GM12878 (cell line): ENCODE measurements around the gene DHRS7B. TPM values are rescaled to one million over a fixed set of nuclear protein-coding genes. Genes with fewer than 3 reads are reported as not detected.
A peak's percentile ranks its signal among the peaks of the same experiment; 100 is the strongest.

Experiments used
- ATAC-seq: fragments of 200-7000 bp; cut with Tn5 transposase; 3 replicates; pipeline ENCODE4 v1.9.1; 2020; ENCODE audit warnings: mild to moderate bottlenecking, moderate library complexity
- BruUV-seq: library from RNA; stranded (reverse); fragments of 400-500 nt; replicated peaks from 2 replicates; lab custom pipeline; 2021; lab: Mats Ljungman, UMichigan
- CTCF ChIA-PET: fragments of 300-600 bp; sonication (Branson Sonifier 250); formaldehyde crosslinking; extraction: SDS; loops from one replicate; lab custom pipeline; 2021; ENCODE audit warnings: inconsistent platforms; lab: Yijun Ruan, JAX
- POLR2A ChIA-PET: fragments of 350-600 bp; formaldehyde crosslinking; extraction: SDS; loops from one replicate; lab custom pipeline; 2021; ENCODE audit warnings: inconsistent platforms; lab: Charles Lee
- RAD21 ChIA-PET: fragments of 300-600 bp; sonication (Branson Sonifier 250); formaldehyde crosslinking; loops from one replicate; lab custom pipeline; 2023; ENCODE audit warnings: antibody characterized with exemption; ENCODE audit not compliant: unreplicated experiment; lab: Charles Lee
- SMC1A ChIA-PET: fragments of 300-600 bp; sonication (Branson Sonifier 250); formaldehyde crosslinking; loops from one replicate; lab custom pipeline; 2023; ENCODE audit not compliant: unreplicated experiment, uncharacterized antibody; lab: Charles Lee
- DNase-seq: peaks from one replicate; pipeline ENCODE4 v3.0.0-alpha.2; 2011; ENCODE audit warnings: low read depth, low spot score
- FAIRE-seq: peaks from 3 replicates; lab custom pipeline; 2011; peaks lifted over from hg19 to GRCh38; lab: Jason Lieb, UNC
- H2AFZ ChIP-seq: 2 replicates; pipeline ENCODE4 v1.6.0; 2011; ENCODE audit warnings: low read depth, low read length, control low read depth; ENCODE audit not compliant: control insufficient read depth
- H3K27ac ChIP-seq: 2 replicates; pipeline ENCODE4 v1.5.1; 2011; ENCODE audit warnings: control low read depth; ENCODE audit not compliant: control insufficient read depth, insufficient read depth
- H3K27me3 ChIP-seq, 2 experiments: replicated peaks in 1 of 2; 2 replicates each; pipeline versions ENCODE4 v1.6.0 to v1.6.1; 2011; ENCODE audit warnings: low read length in 1 of 2; ENCODE audit not compliant: control insufficient read depth in 2 of 2, insufficient read depth in 2 of 2
- H3K36me3 ChIP-seq, 2 experiments: 2 replicates each; pipeline ENCODE4 v1.5.1; 2011; ENCODE audit warnings: low read length in 1 of 2; ENCODE audit not compliant: control insufficient read depth in 2 of 2, insufficient read depth in 2 of 2
- H3K4me1 ChIP-seq: 2 replicates; pipeline ENCODE4 v1.6.1; 2011; ENCODE audit warnings: mild to moderate bottlenecking, low read length, moderate library complexity, mixed read lengths; ENCODE audit not compliant: control insufficient read depth, insufficient read depth
- H3K4me2 ChIP-seq: 2 replicates; pipeline ENCODE4 v1.6.0; 2011; ENCODE audit warnings: control low read depth; ENCODE audit not compliant: control insufficient read depth, insufficient read depth
- H3K4me3 ChIP-seq: fragments of 200-600 bp; sonication (generic); 2 replicates; pipeline ENCODE4 v1.5.1; 2016
- H3K79me2 ChIP-seq: 2 replicates; pipeline ENCODE4 v1.6.0; 2011; ENCODE audit warnings: low read length; ENCODE audit not compliant: control insufficient read depth, insufficient read depth
- H3K9ac ChIP-seq: 2 replicates; pipeline ENCODE4 v1.8.0; 2011; ENCODE audit warnings: low read length, control low read depth, mixed read lengths; ENCODE audit not compliant: control insufficient read depth, insufficient read depth
- H3K9me3 ChIP-seq: replicated peaks from 3 replicates; pipeline ENCODE4 v1.5.1; 2011; ENCODE audit warnings: mild to moderate bottlenecking, low read length; ENCODE audit not compliant: control insufficient read depth, insufficient read depth
- H4K20me1 ChIP-seq: 2 replicates; pipeline ENCODE4 v1.6.0; 2011; ENCODE audit not compliant: control insufficient read depth, insufficient read depth
- ESRRA ChIP-seq: IDR thresholded peaks from 2 replicates; pipeline ENCODE4 v1.6.1; 2012; ENCODE audit warnings: mild to moderate bottlenecking, low read length, improper control_type of control experiment
- JUNB ChIP-seq: IDR thresholded peaks from 2 replicates; pipeline ENCODE4 v1.6.1; 2016; ENCODE audit warnings: antibody characterized with exemption, mild to moderate bottlenecking
- NFYA ChIP-seq: IDR thresholded peaks from 2 replicates; pipeline ENCODE4 v1.6.1; 2011; ENCODE audit warnings: low read depth, mild to moderate bottlenecking, low read length, improper control_type of control experiment, borderline replicate concordance
- PKNOX1 ChIP-seq: fragments of 450-650 bp; IDR thresholded peaks from 2 replicates; pipeline ENCODE4 v1.6.1; 2016; ENCODE audit warnings: mild to moderate bottlenecking
- POLR2AphosphoS5 ChIP-seq: IDR thresholded peaks from 2 replicates; pipeline ENCODE4 v1.6.1; 2011; ENCODE audit warnings: mild to moderate bottlenecking, low read length, inconsistent platforms
- WGBS: methylation state at CpG from one replicate; pipeline ENCODE4 v1.1.6; 2016; ENCODE audit warnings: low lambda C conversion rate; ENCODE audit not compliant: insufficient replicate concordance, insufficient coverage; ENCODE audit errors: missing lambda C conversion rate; 5-methylcytosine and 5-hydroxymethylcytosine counted together
- in situ Hi-C: fragments of 300-500 bp; cut with MboI; formaldehyde crosslinking; loops from 9 replicates; pipeline ENCODE4 v1.14.3; 2018; ENCODE audit warnings: mixed read lengths
- intact Hi-C: fragments of 100-400 bp; cut with micrococcal nuclease; formaldehyde crosslinking; loops from one replicate; pipeline ENCODE4 v1.14.2; 2022; ENCODE audit not compliant: unreplicated experiment
- polyA plus RNA-seq, 11 experiments: library from polyadenylated mRNA; depleted of rRNA in 4 of 11; unstranded in 6 of 11; stranded (reverse) in 5 of 11; fragments of >200 nt; fragmentation: Nextera tagmentation in 4 of 11; fragmentation: Illumina TruSeq in 1 of 11; extraction: Ambion mirVana in 4 of 11; extraction: Trizol in 1 of 11; gene quantifications; 1 replicate in 1 of 11; 2 replicates in 10 of 11; pipeline versions ENCODE4 v1.2.1 to v1.2.3, GENCODE V29; 2011 to 2016; ENCODE audit warnings: inconsistent platforms in 2 of 11, missing spikeins in 2 of 11, low read depth in 1 of 11
- total RNA-seq, 4 experiments: library from RNA; depleted of rRNA in 3 of 4; stranded (reverse); fragments of >200 nt in 3 of 4; fragmentation: Illumina TruSeq in 1 of 4; extraction: Trizol in 1 of 4; gene quantifications; 2 replicates each; pipeline versions ENCODE4 v1.2.1 to v1.2.3, GENCODE V29; 2013 to 2021

Gene DHRS7B
- total and polyA plus RNA-seq, 10 of the 15 experiments (the other 5 are each of a cell fraction or from before 2014, with no cell fraction given): 11.1 to 35.6 (median 23.0) TPM

GRCh38 chr17:21085707-21086106 lies 41.1 kb upstream of the DHRS7B start:
- FAIRE-seq: no peak
- WGBS: 91% methylated on average over 32 of the region's 32 CpGs
- ATAC-seq: no peak
- in situ Hi-C loops: no loop called here
- ChIA-PET RAD21 (no interaction called here), SMC1A (interaction anchor here (0.8 kb wide), 1 partner anchor 14 kb away, joined by 3 read pairs; no protein-coding TSS in a partner anchor), POLR2A (no interaction called here), CTCF (interaction anchor here (0.6 kb wide), 1 partner anchor 159 kb away, joined by 3 read pairs; no protein-coding TSS in a partner anchor)
- Histone ChIP-seq H3K9ac (no peak overlapping the region), H3K9me3 (no peaks in the 10 kb centered on the region; the same call in 2 of the 3 replicates), H3K4me2 (no peak overlapping the region), H3K4me1 (peaks cover 9% of the 10 kb centered on the region; the same call in 1 of the 2 replicates), H3K79me2 (no peaks in the 10 kb centered on the region), H3K36me3 (no peaks in the 10 kb centered on the region), H3K27me3 (no peaks in the 10 kb centered on the region), H2AFZ (no peak overlapping the region), H3K4me3 (no peak overlapping the region), H4K20me1 (no peaks in the 10 kb centered on the region)
- DNase-seq: no peak
- BruUV-seq: no TSS peak
- TF ChIP-seq ESRRA: no peak
- no peak for TF ChIP-seq POLR2AphosphoS5
- TF ChIP-seq, all 136 proteins: peak for 0
- H3K27ac ChIP-seq: no peak overlapping the region
- intact Hi-C loops: no loop called here

- POLR2A ChIA-PET: no interaction called here
- SMC1A ChIA-PET: no interaction called here
- Histone ChIP-seq H3K4me3 (no peak overlapping the region), H3K4me1 (peaks cover 9% of the 10 kb centered on the region; the same call in 1 of the 2 replicates), H2AFZ (no peak overlapping the region), H3K27me3 (no peaks in the 10 kb centered on the region), H3K36me3 (no peaks in the 10 kb centered on the region), H3K9me3 (no peaks in the 10 kb centered on the region; the same call in 2 of the 3 replicates), H3K27ac (no peak overlapping the region), H3K9ac (no peak overlapping the region), H3K4me2 (no peak overlapping the region), H4K20me1 (no peaks in the 10 kb centered on the region), H3K79me2 (no peaks in the 10 kb centered on the region)
- TF ChIP-seq JUNB: 0 out of 2 replicates have a peak, but pooled peaks have one; percentile 10
- TF ChIP-seq NFYA: no peak
- TF ChIP-seq PKNOX1: no peak; the same call in 1 of the 2 replicates
- peak; percentile 57 for ATAC-seq
- BruUV-seq: no TSS peak
- in situ Hi-C loops (no loop called here), intact Hi-C loops (no loop called here)
- DNase-seq: no peak
- CTCF ChIA-PET: no interaction called here
- RAD21 ChIA-PET: no interaction called here
- WGBS: 32% methylated on average over 1 of the region's 1 CpG
- FAIRE-seq: peak; percentile 23
These were observed 37.6 kb upstream of the DHRS7B start for GRCh38 chr17:21089145-21089544.
